Measurements from ENCODE around the gene KRT13.

KRT13 gene

DNA sequence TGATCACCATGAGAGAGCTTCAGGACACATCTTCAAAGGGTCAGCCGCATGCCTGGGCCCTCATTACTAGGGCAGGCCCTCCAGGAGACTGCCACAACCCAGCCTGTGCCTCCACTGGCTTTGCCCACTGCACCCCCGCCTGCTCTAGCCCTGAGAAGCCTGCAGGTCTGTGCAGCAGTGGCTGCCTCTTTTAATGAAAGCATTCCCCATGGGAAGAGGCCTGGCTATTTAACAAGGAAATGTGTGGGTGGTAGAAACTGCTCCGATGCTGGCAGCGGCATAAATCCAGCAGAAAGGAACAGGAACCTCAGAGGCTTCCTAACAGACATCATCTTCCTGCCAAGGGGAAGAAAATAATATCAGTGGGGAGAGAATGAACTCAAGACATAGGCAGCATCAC, 37.9 kb downstream of the KRT13 start:
- no peak for DNase-seq (ENCODE audit: low spot score)

DNA sequence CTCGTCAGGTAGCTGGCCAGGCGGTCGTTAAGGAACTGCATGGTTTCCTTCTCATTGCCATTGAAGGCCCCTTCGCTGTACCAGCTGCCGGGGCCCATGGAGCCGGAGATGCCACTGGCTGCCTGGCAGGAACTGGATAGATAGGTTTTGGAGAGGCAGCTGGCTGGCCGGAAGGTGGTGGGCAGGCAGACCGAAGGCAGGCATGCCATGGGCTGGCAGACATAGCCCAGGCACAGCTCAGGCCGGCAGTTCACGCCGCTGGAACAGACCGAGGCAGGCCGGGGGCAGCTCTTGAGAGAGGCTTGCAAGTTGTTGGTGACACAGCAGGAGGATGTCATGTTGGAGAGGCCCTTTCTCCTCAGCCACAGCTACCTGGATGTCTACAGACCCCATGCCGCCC, 38.4 kb downstream of the KRT13 start, which contains the start of gene KRT32:
Gene KRT32 (minus strand): TSS at position 399 of the 400 bp plus-strand sequence. CDS start 61 bp downstream, at position 338.
- Histone ChIP-seq H3K27ac (no peak within 1 kb of the TSS), H3K4me3 (no peak within 1 kb of the TSS)
- TF ChIP-seq, protein P1, sequence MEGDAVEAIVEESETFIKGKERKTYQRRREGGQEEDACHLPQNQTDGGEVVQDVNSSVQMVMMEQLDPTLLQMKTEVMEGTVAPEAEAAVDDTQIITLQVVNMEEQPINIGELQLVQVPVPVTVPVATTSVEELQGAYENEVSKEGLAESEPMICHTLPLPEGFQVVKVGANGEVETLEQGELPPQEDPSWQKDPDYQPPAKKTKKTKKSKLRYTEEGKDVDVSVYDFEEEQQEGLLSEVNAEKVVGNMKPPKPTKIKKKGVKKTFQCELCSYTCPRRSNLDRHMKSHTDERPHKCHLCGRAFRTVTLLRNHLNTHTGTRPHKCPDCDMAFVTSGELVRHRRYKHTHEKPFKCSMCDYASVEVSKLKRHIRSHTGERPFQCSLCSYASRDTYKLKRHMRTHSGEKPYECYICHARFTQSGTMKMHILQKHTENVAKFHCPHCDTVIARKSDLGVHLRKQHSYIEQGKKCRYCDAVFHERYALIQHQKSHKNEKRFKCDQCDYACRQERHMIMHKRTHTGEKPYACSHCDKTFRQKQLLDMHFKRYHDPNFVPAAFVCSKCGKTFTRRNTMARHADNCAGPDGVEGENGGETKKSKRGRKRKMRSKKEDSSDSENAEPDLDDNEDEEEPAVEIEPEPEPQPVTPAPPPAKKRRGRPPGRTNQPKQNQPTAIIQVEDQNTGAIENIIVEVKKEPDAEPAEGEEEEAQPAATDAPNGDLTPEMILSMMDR (IDR thresholded peaks at IDR 0.05), result no peak
- no peak for DNase-seq (ENCODE audit: low spot score)

More for the DNA sequence above, 37.9 kb downstream of the KRT13 start:
- H3K27ac ChIP-seq, result no peak overlapping the region
- TF ChIP-seq, protein P1 (IDR thresholded peaks at IDR 0.05), result no peak
- no peak overlapping the region for H3K4me3 ChIP-seq

DNA sequence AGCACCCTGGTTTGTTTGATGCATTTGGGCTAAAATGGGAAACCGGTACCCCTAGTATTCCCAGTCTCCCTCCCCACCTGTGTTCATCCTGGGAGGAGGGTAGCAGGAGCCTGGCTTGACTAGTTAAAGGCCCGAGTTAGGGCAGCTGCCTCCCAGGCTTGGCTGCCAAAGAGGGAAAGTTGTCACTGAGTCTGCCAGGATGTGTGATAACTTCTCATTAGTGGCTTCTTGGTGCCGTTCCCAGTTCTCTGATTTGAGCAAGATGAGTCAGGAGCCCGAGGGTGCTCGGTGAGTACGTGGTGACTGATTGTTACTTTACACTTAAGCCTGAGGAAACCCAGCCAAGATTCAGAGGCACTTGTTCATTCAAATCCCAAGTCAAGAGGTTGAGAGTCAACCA, 40.7 kb downstream of the KRT13 start:
- DNase-seq (ENCODE audit: low spot score), result no peak
- Histone ChIP-seq H3K27ac (no peak overlapping the region), H3K4me3 (no peak overlapping the region)
- TF ChIP-seq, protein P1 (IDR thresholded peaks at IDR 0.05), result no peak

GRCh38 chr17:41464173-41464572, 41.2 kb downstream of the KRT13 start:
- no peak overlapping the region for H3K27ac ChIP-seq
- H3K4me3 ChIP-seq, result no peak overlapping the region
- no peak for DNase-seq (ENCODE audit: low spot score)
- TF ChIP-seq, protein P1 (IDR thresholded peaks at IDR 0.05), result no peak

- no peak overlapping the region for H3K27ac ChIP-seq
- DNase-seq (ENCODE audit: low spot score), result no peak
- no peak overlapping the region for H3K4me3 ChIP-seq
- TF ChIP-seq, protein P1 (IDR thresholded peaks at IDR 0.05), result no peak
Observed at GRCh38 chr17:41463746-41464145, 41.7 kb downstream of the KRT13 start.

GRCh38 chr17:41462705-41463104, 42.7 kb downstream of the KRT13 start:
- TF ChIP-seq, protein P1 (IDR thresholded peaks at IDR 0.05), result no peak
- Histone ChIP-seq H3K4me3 (no peak overlapping the region), H3K27ac (no peak overlapping the region)
- DNase-seq (ENCODE audit: low spot score), result no peak

GRCh38 chr17:41457676-41458075, 47.7 kb downstream of the KRT13 start:
- Histone ChIP-seq H3K4me3 (no peak overlapping the region), H3K27ac (no peak overlapping the region)
- DNase-seq (ENCODE audit: low spot score), result no peak
- TF ChIP-seq, protein P1 (IDR thresholded peaks at IDR 0.05), result no peak

All from coronary artery (tissue), 2 donors.